SJCRH30 (cell line): ENCODE measurements around the gene NEK8. TPM values are rescaled to one million over a fixed set of nuclear protein-coding genes. Genes with fewer than 3 reads are reported as not detected.

Source experiments
- DNase-seq, 2 experiments: peaks; one replicate each; pipeline ENCODE4 v3.0.0-alpha.2; 2015 to 2020
- H3K27ac ChIP-seq: fragments of 250-450 bp; sonication (Bioruptor Pico); 2 replicates; pipeline ENCODE4 v1.5.1; 2020; ENCODE audit warnings: mild to moderate bottlenecking, moderate library complexity
- H3K27me3 ChIP-seq: fragments of 250-450 bp; sonication (Bioruptor Pico); 2 replicates; pipeline ENCODE4 v1.5.1; 2020; ENCODE audit warnings: mild to moderate bottlenecking, moderate library complexity
- H3K36me3 ChIP-seq: fragments of 250-450 bp; sonication (Bioruptor Pico); 2 replicates; pipeline ENCODE4 v1.5.1; 2020; ENCODE audit warnings: mild to moderate bottlenecking, moderate library complexity
- H3K4me1 ChIP-seq: fragments of 250-450 bp; sonication (Bioruptor Pico); 2 replicates; pipeline ENCODE4 v1.5.1; 2020; ENCODE audit warnings: mild to moderate bottlenecking, moderate library complexity
- H3K4me3 ChIP-seq: fragments of 250-450 bp; sonication (Bioruptor Pico); 2 replicates; pipeline ENCODE4 v1.5.1; 2020; ENCODE audit warnings: mild to moderate bottlenecking, moderate library complexity
- H3K9me3 ChIP-seq: fragments of 250-450 bp; sonication (Bioruptor Pico); replicated peaks from 2 replicates; pipeline ENCODE4 v1.5.1; 2020; ENCODE audit warnings: mild to moderate bottlenecking, moderate library complexity
- total RNA-seq: library from RNA; depleted of rRNA; stranded (reverse); fragments of >200 nt; shearing (Covaris generic); gene quantifications from 2 replicates; pipeline ENCODE4 v1.2.3, GENCODE V29; 2014

NEK8 gene
- total RNA-seq, 1 experiment from 2014 or later, result 2.6 TPM

DNA sequence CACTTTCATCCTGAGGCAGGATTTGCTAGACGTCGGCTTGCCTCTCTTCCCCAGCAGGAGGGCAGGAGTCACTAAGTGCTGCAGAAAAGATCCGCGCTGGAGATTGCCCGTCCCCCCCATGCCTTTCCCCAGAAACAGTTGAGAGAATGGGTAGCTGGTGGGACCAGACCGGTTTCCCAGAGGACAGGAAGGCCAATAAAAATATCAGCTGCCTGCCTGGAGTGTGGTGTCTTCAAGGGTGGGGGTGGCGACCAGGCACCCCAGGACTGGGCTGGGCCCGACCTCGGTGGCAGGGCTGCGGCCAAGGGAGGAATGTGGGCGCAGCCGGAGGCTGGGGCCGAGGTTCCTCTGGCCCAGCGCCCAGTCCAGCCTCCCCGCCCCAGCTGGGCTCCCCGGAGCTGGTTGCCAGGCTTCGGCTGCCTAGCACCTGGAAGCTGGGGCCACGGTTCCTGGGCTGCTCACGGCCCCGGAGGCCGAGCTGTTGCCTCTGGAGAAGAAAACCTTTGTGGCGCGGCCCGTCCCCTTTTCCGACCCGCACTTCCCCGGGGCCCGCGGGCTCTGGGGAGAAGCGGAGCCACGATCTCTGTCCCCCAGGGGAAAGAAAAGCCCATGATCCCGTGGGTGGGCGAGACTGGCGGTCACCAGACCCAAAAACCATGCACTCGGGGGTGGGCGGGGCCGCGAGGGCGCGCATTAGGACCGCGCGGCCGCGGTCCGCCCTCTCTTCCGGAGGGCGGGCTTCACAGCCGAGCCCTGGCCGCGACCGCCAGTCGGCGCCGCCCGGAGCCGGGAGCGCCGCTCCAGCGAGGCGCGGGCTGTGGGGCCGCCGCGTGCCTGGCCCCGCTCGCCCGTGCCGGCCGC is 14.9 kb downstream of the NEK8 start, which contains the start of gene TRAF4:
TRAF4 (plus strand) TSS at position 769 of the 861 bp plus-strand sequence. CDS start 102 bp downstream, outside the sequence.
- H3K4me1 ChIP-seq, result peaks cover 30% of the 10 kb centered on the region
- DNase-seq, result peak; percentile 90 to 97
- H3K4me3 ChIP-seq, result peak within 1 kb of the TSS; percentile 95
- peak within 1 kb of the TSS; percentile 73 for H3K27ac ChIP-seq
- no peaks in the 10 kb centered on the region for H3K9me3 ChIP-seq
- H3K36me3 ChIP-seq, result peaks cover 31% of the 10 kb centered on the region
- no peaks in the 10 kb centered on the region for H3K27me3 ChIP-seq

DNA sequence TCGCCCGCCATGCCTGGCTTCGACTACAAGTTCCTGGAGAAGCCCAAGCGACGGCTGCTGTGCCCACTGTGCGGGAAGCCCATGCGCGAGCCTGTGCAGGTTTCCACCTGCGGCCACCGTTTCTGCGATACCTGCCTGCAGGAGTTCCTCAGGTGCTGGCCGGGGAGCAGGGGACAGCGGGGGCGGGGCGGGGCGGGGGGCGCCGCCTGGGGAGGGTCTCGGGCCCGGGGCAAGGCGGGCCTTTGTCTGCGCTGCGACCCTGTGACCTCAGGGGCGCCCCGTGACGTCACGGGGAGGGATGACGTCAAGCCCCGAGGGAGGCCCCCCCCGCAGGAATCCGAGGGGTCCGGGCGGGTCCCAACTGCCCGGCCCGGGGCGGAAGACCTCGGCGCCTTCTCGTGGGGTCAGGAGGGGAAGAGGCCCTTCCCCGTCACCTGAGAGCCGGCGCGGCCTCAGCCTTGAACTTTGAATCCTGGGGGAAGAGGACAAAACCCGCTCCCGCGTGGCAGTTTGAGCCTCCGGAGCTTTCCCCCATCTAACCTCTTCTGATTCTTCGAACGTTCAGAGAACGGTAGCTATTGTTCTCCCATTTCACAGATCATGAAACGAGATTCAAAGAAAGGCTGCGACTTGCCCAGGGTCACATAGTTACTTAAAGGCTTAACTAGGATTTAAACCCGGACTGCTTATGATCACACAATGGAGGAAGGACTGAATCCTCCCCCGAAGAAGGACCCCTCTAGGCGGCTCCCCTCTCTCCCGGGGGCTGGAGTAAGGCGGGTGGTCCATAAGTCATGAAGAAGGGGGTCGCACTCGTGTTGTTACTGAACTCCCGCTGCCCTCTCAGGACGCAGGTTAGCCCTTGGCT is 15.8 kb downstream of the NEK8 start:
- Histone ChIP-seq H3K4me1 (peaks cover 30% of the 10 kb centered on the region), H3K36me3 (peaks cover 39% of the 10 kb centered on the region), H3K4me3 (peak overlapping the region; percentile 95), H3K27me3 (no peaks in the 10 kb centered on the region), H3K27ac (peak overlapping the region; percentile 73), H3K9me3 (no peaks in the 10 kb centered on the region)
- peak; percentile 68 to 72 for DNase-seq

GRCh38 chr17:28744972-28745785 is 16.6 kb downstream of the NEK8 start:
- peaks cover 40% of the 10 kb centered on the region for H3K36me3 ChIP-seq
- H3K9me3 ChIP-seq, result no peaks in the 10 kb centered on the region
- DNase-seq, result peak; percentile 84 to 85
- H3K4me1 ChIP-seq, result peaks cover 30% of the 10 kb centered on the region
- peak overlapping the region; percentile 95 for H3K4me3 ChIP-seq
- H3K27ac ChIP-seq, result peak overlapping the region; percentile 73
- no peaks in the 10 kb centered on the region for H3K27me3 ChIP-seq

DNA sequence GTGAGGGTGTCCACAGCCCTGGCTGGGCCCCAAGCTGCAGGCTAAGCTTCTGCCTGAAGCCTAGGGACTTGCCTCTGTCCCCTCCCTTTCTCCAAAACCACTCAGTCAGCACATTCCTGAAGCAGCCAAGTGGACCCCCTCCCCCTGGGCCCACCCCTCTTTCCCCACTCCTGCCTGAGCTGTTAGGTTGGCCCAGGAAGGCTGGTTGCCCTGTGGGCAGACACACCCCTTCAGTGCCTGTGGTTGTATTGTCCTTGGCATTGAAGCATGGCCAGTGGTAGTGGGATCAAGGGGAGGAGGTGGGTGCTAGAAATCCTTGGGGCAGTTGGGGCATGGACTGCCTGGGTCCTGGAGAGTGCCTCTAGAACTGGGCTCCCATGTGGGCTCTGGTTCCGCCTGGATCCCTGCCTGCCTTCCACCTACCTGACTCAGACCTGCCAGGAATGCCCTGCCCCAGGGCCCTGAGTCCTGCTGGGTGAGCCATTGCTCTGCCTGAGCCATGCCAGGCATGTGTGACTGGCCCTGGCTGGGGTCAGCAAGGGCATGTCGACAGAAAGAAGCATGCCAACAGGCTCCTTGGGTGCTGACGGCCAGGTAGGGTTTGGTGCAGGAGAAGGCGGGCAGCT is 17.3 kb downstream of the NEK8 start:
- Histone ChIP-seq H3K9me3 (no peaks in the 10 kb centered on the region), H3K4me1 (peaks cover 30% of the 10 kb centered on the region), H3K27me3 (no peaks in the 10 kb centered on the region), H3K27ac (peak overlapping the region; percentile 73; the same call in 1 of the 2 replicates), H3K4me3 (peak overlapping the region; percentile 95), H3K36me3 (peaks cover 47% of the 10 kb centered on the region)
- no peak for DNase-seq

DNA sequence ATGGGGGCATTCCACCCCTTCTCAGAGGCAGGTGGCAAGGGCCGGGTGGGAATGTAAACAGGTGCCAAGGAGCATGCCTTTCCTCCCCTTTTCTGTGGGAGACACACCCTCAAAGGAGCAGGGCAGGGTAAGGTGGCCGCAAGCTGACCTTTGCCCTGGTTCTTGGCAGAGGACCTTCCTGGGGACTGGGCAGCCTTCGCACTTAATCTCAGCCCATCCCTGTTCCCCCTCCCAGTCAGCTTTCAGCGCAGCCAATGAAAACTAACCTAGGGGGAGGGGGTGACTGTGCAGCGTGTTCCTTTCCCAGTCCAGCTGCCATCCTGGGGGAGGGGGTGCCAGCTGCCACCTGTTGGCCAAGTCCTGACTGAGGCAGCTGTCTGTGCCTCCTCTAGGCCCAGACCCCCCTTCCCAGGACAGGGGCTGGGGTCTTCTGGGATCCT is 18.0 kb downstream of the NEK8 start:
- peaks cover 26% of the 10 kb centered on the region for H3K4me1 ChIP-seq
- no peak overlapping the region for H3K4me3 ChIP-seq
- peaks cover 54% of the 10 kb centered on the region for H3K36me3 ChIP-seq
- no peaks in the 10 kb centered on the region for H3K27me3 ChIP-seq
- H3K9me3 ChIP-seq, result no peaks in the 10 kb centered on the region
- peak; percentile 85 to 87 for DNase-seq
- peak overlapping the region; percentile 70 for H3K27ac ChIP-seq

- Histone ChIP-seq H3K4me3 (no peak overlapping the region), H3K27ac (peak overlapping the region; percentile 70), H3K9me3 (no peaks in the 10 kb centered on the region), H3K27me3 (no peaks in the 10 kb centered on the region), H3K36me3 (peaks cover 60% of the 10 kb centered on the region), H3K4me1 (peaks cover 20% of the 10 kb centered on the region)
- no peak for DNase-seq
Measured at GRCh38 chr17:28747051-28747691, 18.6 kb downstream of the NEK8 start.

- H3K27me3 ChIP-seq, result no peaks in the 10 kb centered on the region
- no peak overlapping the region for H3K27ac ChIP-seq
- peaks cover 18% of the 10 kb centered on the region for H3K4me1 ChIP-seq
- H3K9me3 ChIP-seq, result no peaks in the 10 kb centered on the region
- H3K36me3 ChIP-seq, result peaks cover 63% of the 10 kb centered on the region
- DNase-seq, result no peak
- H3K4me3 ChIP-seq, result no peak overlapping the region
Measured at GRCh38 chr17:28747801-28748750, 19.5 kb downstream of the NEK8 start.

- no peaks in the 10 kb centered on the region for H3K9me3 ChIP-seq
- H3K36me3 ChIP-seq, result peaks cover 63% of the 10 kb centered on the region
- H3K4me1 ChIP-seq, result peaks cover 18% of the 10 kb centered on the region
- no peak for DNase-seq
- no peak overlapping the region for H3K27ac ChIP-seq
- H3K27me3 ChIP-seq, result no peaks in the 10 kb centered on the region
- no peak overlapping the region for H3K4me3 ChIP-seq
Measured at GRCh38 chr17:28748852-28749515, 20.4 kb downstream of the NEK8 start.

DNA sequence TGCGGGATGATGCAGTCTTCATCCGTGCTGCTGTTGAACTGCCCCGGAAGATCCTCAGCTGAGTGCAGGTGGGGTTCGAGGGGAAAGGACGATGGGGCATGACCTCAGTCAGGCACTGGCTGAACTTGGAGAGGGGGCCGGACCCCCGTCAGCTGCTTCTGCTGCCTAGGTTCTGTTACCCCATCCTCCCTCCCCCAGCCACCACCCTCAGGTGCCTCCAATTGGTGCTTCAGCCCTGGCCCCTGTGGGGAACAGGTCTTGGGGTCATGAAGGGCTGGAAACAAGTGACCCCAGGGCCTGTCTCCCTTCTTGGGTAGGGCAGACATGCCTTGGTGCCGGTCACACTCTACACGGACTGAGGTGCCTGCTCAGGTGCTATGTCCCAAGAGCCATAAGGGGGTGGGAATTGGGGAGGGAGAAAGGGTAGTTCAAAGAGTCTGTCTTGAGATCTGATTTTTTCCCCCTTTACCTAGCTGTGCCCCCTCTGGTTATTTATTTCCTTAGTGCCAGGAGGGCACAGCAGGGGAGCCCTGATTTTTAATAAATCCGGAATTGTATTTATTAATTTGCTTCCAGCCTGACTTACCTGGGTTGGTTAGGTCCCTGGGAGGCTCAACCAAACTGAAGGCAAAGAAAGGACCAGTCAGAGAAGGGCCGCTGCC is 21.1 kb downstream of the NEK8 start:
- peaks cover 61% of the 10 kb centered on the region for H3K36me3 ChIP-seq

GRCh38 chr17:28750178-28751047 is 21.8 kb downstream of the NEK8 start:
- peak; percentile 95 to 98 for DNase-seq
- H3K36me3 ChIP-seq, result peaks cover 58% of the 10 kb centered on the region

More for the DNA sequence above, 21.1 kb downstream of the NEK8 start:
- no peaks in the 10 kb centered on the region for H3K27me3 ChIP-seq
- H3K4me1 ChIP-seq, result peaks cover 18% of the 10 kb centered on the region
- no peak overlapping the region for H3K27ac ChIP-seq
- H3K9me3 ChIP-seq, result no peaks in the 10 kb centered on the region
- no peak overlapping the region for H3K4me3 ChIP-seq
- DNase-seq, result no peak

More at GRCh38 chr17:28750178-28751047, 21.8 kb downstream of the NEK8 start:
- Histone ChIP-seq H3K27ac (no peak overlapping the region), H3K27me3 (no peaks in the 10 kb centered on the region), H3K9me3 (no peaks in the 10 kb centered on the region), H3K4me1 (peaks cover 18% of the 10 kb centered on the region), H3K4me3 (no peak overlapping the region)
